Adrenal gland (tissue), 19 donors: ENCODE measurements around the gene TTLL10. TPM values are rescaled to one million over a fixed set of nuclear protein-coding genes. Genes with fewer than 3 reads are reported as not detected.

Experiments used
- DNase-seq, 7 donors: peaks; one replicate each; pipeline ENCODE4 v3.0.0-alpha.2; 2019 to 2020
- H3K27ac ChIP-seq, 5 donors: fragments of 200-600 bp; sonication (generic) in 4 of 5; 1 replicate in 3 of 5; 2 replicates in 2 of 5; pipeline versions ENCODE4 v1.5.1 to v1.8.0; 2016 to 2020; ENCODE audit warnings: mild to moderate bottlenecking in 1 of 5
- H3K27me3 ChIP-seq: fragments of 200-600 bp; 2 replicates; pipeline ENCODE4 v1.8.0; 2021
- H3K36me3 ChIP-seq, 2 donors: fragments of 200-600 bp; replicated peaks in 1 of 2; 1 replicate in 1 of 2; 2 replicates in 1 of 2; pipeline versions ENCODE4 v1.5.1 to v1.8.0; 2018 to 2022
- H3K4me1 ChIP-seq, 2 donors: fragments of 200-600 bp; replicated peaks in 1 of 2; 1 replicate in 1 of 2; 2 replicates in 1 of 2; pipeline versions ENCODE4 v1.5.1 to v1.8.0; 2018 to 2021
- H3K4me3 ChIP-seq, 4 donors: fragments of 200-600 bp; sonication (generic) in 3 of 4; one replicate each; pipeline ENCODE4 v1.5.1; 2016 to 2018
- H3K9me3 ChIP-seq, 3 donors: fragments of 200-600 bp; sonication (generic) in 1 of 3; replicated peaks in 1 of 3; 1 replicate in 2 of 3; 2 replicates in 1 of 3; pipeline versions ENCODE4 v1.5.1 to v1.8.0; 2016 to 2021
- CTCF ChIP-seq, 6 experiments: fragments of 450-650 bp in 4 of 6; fragments of 200-600 bp in 2 of 6; sonication (generic) in 1 of 6; IDR thresholded peaks; 1 replicate in 5 of 6; 2 replicates in 1 of 6; pipeline versions ENCODE4 v1.5.1 to v1.8.0; 2016 to 2021; ENCODE audit warnings: antibody characterized with exemption in 6 of 6, mild to moderate bottlenecking in 2 of 6, moderate library complexity in 1 of 6
- POLR2A ChIP-seq, 2 donors: fragments of 450-650 bp; IDR thresholded peaks; one replicate each; pipeline ENCODE4 v1.6.1; 2017; ENCODE audit warnings: antibody characterized with exemption in 2 of 2, mild to moderate bottlenecking in 2 of 2, moderate library complexity in 1 of 2
- WGBS, 4 donors: extraction: QIAGEN DNeasy Blood & Tissue Kit in 2 of 4; methylation state at CpG; one replicate each; pipeline versions ENCODE4 v1.1.5 to v1.1.7; 2013 to 2017; 5-methylcytosine and 5-hydroxymethylcytosine counted together
- intact Hi-C, 2 donors: fragments of 100-400 bp; cut with DNase I; formaldehyde crosslinking; loops; one replicate each; pipeline versions ENCODE4 v1.14.1 to v1.15.0; 2022 to 2023
- long read RNA-seq, 10 donors: library from polyadenylated mRNA in 3 of 10; unstranded in 2 of 10; stranded (forward) in 1 of 10; transcript quantifications; one replicate each; pipeline ENCODE4 v2.0.0 and lab custom pipeline, GENCODE V29; 2021 to 2026
- polyA plus RNA-seq, 3 donors: library from polyadenylated mRNA; stranded (reverse); fragments of 200-250 nt in 2 of 3; fragments of 350-450 nt in 1 of 3; fragmentation: Illumina TruSeq in 1 of 3; extraction: RNeasy Lipid Tissue Mini Kit (QIAGEN cat#74804) in 1 of 3; gene quantifications; one replicate each; pipeline ENCODE4 v1.2.3, GENCODE V29; 2013 to 2014
- total RNA-seq, 9 donors: library from RNA; depleted of rRNA in 4 of 9; stranded (reverse); fragments of >200 nt in 4 of 9; fragments of 120-200 nt in 1 of 9; fragmentation: NEBNext Ultra II Directional in 1 of 9; extraction: Animal tissue kit (Norgen Biotek cat#: 25700) in 1 of 9; gene quantifications; one replicate each; pipeline versions ENCODE4 v1.1.0 to v1.2.4, GENCODE V29; 2013 to 2023
- donor health status: healthy with polysubstance abuse.
- donor health status: Bipolar disorder and iron deficiency.
- donor health status: DM: yes; HTN: yes; CAD: no.
- donor health status: DM: no; HTN: no; CAD: no.
- donor health status: DM: no; HTN: no; CAD: no.
- donor health status: DM: yes; HTN: yes; CAD: no.

TTLL10 gene
- not detected for total RNA-seq
- under 1 TPM in 2 of 3 donors, not detected in 1; 0.32 to 0.44 TPM for polyA plus RNA-seq
- long read RNA-seq, donor 1: 0 reads
- long read RNA-seq, donor 2: 0 reads
- long read RNA-seq, donor 3: 0 reads
- long read RNA-seq, donor 4: 0 reads
- long read RNA-seq, donor 5: 0 reads
- long read RNA-seq, donor 6: 0 reads
- long read RNA-seq, donor 7: 0 reads
- long read RNA-seq, donor 8: 0 reads
- long read RNA-seq, donor 9: 0 reads
- long read RNA-seq, donor 10: 0 reads

- peaks cover 43% of the 10 kb centered on the region for H3K27me3 ChIP-seq
- H3K27ac ChIP-seq: no peak within 1 kb of the TSS
- TF ChIP-seq POLR2A (IDR thresholded peaks at IDR 0.05) (no peak), CTCF (IDR thresholded peaks at IDR 0.05) (no peak)
- H3K4me1 ChIP-seq: no peaks in the 10 kb centered on the region
- no peak within 1 kb of the TSS for H3K4me3 ChIP-seq
- DNase-seq: peak in 1 of 7 donors; percentile 5
- no peaks in the 10 kb centered on the region for H3K9me3 ChIP-seq
- intact Hi-C loops: no loop called here
- WGBS, 4 donors: 9 to 23% (median 13%) methylated on average over 8 to 35 of the region's 35 CpGs
- H3K36me3 ChIP-seq: no peaks in the 10 kb centered on the region
These were observed at the start of gene TTLL10 for GRCh38 chr1:1173793-1174415. Gene TTLL10, plus strand, starts transcription at chr1:1173880. Its CDS starts 5,336 bp downstream, at chr1:1179216.

- peak in 1 of 7 donors; percentile 4 for DNase-seq
- Histone ChIP-seq H3K4me1 (peaks cover 0 to 6% of the 10 kb centered on the region in 2 donors), H3K4me3 (no peak overlapping the region), H3K27ac (no peak overlapping the region), H3K27me3 (no peaks in the 10 kb centered on the region), H3K36me3 (no peaks in the 10 kb centered on the region), H3K9me3 (no peaks in the 10 kb centered on the region)
- intact Hi-C loops: no loop called here
- 60 to 88% (median 81%) methylated on average over 3 to 7 of the region's 7 CpGs for whole genome bisulfite sequencing, 4 donors
- TF ChIP-seq POLR2A (IDR thresholded peaks at IDR 0.05) (no peak), CTCF (IDR thresholded peaks at IDR 0.05) (no peak)
These were observed 49.2 kb upstream of the TTLL10 start for GRCh38 chr1:1124508-1124785.

GRCh38 chr1:1124786-1125642 lies 48.7 kb upstream of the TTLL10 start:
- no peak overlapping the region for H3K4me3 ChIP-seq
- TF ChIP-seq CTCF (IDR thresholded peaks at IDR 0.05) (no peak), POLR2A (IDR thresholded peaks at IDR 0.05) (no peak)
- H3K27me3 ChIP-seq: no peaks in the 10 kb centered on the region
- no peak overlapping the region for H3K27ac ChIP-seq
- peaks cover 0 to 6% of the 10 kb centered on the region in 2 donors for H3K4me1 ChIP-seq
- intact Hi-C loops: no loop called here
- WGBS, 4 donors: 79 to 82% (median 81%) methylated on average over 22 to 29 of the region's 29 CpGs
- H3K36me3 ChIP-seq: no peaks in the 10 kb centered on the region
- DNase-seq: no peak
- no peaks in the 10 kb centered on the region for H3K9me3 ChIP-seq

- H3K27ac ChIP-seq: no peak overlapping the region
- DNase-seq: no peak
- no peaks in the 10 kb centered on the region for H3K9me3 ChIP-seq
- H3K4me1 ChIP-seq: peaks cover 0 to 6% of the 10 kb centered on the region in 2 donors
- no peak for TF ChIP-seq POLR2A (IDR thresholded peaks at IDR 0.05)
- no peak for TF ChIP-seq CTCF (IDR thresholded peaks at IDR 0.05)
- H3K36me3 ChIP-seq: no peaks in the 10 kb centered on the region
- WGBS, 4 donors: 84 to 90% (median 88%) methylated on average over 11 to 18 of the region's 18 CpGs
- no peaks in the 10 kb centered on the region for H3K27me3 ChIP-seq
- intact Hi-C loops: loop anchor here in 1 of 2 donors (2.0 kb wide), 1 partner anchor 165 kb away; no protein-coding TSS in a partner anchor
- H3K4me3 ChIP-seq: no peak overlapping the region
These were observed 47.7 kb upstream of the TTLL10 start for GRCh38 chr1:1125945-1126344.
